ENCODE data around the gene HMGXB4.
"Not testable (repeated sequence)": the region's sequence is repeated elsewhere in the genome, so short reads cannot be mapped to it uniquely, and the experiment has no call there.

The HMGXB4 gene, protein sequence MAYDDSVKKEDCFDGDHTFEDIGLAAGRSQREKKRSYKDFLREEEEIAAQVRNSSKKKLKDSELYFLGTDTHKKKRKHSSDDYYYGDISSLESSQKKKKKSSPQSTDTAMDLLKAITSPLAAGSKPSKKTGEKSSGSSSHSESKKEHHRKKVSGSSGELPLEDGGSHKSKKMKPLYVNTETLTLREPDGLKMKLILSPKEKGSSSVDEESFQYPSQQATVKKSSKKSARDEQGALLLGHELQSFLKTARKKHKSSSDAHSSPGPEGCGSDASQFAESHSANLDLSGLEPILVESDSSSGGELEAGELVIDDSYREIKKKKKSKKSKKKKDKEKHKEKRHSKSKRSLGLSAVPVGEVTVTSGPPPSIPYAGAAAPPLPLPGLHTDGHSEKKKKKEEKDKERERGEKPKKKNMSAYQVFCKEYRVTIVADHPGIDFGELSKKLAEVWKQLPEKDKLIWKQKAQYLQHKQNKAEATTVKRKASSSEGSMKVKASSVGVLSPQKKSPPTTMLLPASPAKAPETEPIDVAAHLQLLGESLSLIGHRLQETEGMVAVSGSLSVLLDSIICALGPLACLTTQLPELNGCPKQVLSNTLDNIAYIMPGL

DNA sequence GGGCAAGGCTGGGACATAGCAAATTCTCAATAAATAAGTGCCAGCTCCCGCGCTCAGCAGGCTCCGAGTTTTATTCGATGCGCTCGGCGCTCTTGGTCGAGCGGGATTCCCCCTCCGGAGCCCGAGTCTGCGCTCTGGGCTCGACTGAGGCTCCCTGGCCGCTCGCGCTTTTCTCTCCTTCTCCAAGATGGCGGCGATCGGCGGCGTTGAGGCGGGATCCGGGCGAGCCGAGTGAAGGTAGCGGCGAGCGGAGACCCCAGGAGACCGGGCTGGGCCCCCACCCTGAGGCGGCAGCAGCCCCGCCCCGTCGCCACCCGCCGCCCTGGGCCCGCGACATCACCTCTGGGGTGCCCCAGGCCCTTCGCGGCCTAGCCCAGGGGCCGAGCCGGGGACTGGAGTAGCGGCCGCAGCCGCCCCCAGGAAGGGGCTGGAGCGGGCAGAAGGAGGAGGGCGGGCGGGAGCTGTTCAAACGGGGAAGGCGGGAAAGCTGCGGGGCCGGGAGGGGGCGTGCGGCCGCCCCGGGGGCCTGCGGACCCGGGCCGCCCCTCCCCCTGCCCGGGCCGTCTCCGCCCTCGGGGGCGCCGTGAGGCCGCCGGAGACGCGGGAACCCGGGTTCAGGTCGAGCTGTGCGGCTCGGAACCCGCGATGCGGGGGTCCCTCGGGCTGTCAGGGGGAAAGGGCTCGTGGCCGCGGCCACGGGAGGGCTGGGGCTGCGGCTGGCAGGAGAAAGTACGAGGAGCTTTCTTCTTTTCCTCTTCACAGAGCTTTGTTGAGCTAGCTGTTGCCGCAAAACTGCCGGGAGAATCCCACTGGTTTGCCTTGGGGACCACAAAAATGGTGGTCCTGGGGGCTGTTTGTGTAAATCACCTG is at the start of gene HMGXB4:
Gene HMGXB4, plus strand, starts transcription at position 173 of the 870 bp plus-strand sequence. CDS start 4,898 bp downstream, outside the sequence.
- DNase-seq = peak; percentile 53 to 92

DNA sequence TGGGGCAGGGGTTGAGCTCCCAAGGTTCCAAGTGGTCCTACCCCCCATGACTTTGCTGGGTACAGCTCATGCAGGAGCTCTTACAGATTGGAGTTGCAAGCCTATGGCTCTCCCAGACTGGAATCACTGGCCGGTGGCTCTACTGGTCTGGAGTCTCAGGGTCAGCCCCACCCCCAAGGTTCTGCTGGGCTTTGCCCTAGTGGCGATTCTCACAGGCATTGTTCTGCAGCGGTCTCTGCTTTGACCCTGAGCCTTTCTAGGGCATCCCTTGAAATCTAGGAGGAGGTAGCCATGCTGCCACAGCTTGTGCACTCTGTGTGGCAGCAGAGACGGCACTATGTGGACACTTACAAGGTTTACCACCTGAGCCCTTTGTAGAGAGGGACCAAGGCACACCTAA is 49.3 kb upstream of the HMGXB4 start:
- DNase-seq = no peak

DNA sequence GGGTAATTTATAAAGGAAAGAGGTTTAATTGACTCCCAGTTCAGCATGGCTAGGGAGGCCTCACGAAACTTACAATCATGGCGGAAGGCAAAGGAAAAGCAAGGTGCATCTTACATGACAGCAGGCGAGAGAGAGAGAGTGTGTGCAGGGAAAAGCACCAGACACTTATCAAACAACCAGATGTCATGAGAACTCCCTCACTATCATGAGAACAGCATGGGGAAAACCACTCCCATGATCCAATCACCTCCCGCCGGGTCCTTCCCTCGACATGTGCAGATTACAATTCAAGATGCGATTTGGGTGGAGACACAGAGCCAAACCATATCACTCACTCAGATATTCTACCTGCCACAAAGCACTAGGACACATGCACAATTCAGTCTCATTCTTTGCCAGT is 48.1 kb upstream of the HMGXB4 start:
- no peak for DNase-seq

DNA sequence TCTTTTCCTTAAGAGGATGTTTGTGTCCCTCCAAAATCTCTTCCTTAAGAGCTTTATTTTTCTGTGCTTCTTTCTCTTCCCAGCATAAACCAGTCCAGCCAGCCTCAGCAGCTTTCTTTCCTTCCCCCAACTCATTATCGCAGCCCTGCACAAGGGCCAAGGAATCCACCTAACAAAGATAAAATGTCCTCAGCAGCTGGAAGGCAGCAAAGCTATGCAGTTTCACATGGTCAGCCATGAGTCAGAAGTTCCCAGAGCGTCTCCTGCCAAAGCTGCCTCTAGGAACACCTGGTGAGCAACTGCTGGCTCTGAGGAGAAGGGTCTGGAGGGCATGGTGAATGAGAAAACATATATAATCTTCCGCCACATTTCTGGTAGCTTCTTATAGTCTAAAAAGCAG is 45.3 kb upstream of the HMGXB4 start:
- no peak for DNase-seq

DNA sequence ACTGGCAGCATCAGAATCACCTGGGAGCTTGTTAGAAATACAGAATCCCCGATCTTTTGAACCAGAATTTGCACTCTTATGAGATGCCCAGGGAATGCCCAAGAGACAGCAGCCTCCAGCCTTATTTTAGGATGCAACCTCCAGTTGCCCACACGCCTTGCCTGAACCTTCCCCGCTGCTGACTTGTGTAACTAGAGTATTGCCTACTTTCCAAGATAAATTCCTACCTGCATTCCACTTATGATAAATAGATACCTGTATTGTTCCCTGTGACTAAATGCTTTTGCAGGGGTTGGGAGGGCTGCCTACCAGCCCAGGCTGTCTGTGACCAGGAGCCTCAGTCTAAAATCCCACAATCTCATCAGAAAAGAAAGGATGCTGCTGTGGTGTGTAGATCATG is 44.3 kb upstream of the HMGXB4 start:
- DNase-seq = no peak

DNA sequence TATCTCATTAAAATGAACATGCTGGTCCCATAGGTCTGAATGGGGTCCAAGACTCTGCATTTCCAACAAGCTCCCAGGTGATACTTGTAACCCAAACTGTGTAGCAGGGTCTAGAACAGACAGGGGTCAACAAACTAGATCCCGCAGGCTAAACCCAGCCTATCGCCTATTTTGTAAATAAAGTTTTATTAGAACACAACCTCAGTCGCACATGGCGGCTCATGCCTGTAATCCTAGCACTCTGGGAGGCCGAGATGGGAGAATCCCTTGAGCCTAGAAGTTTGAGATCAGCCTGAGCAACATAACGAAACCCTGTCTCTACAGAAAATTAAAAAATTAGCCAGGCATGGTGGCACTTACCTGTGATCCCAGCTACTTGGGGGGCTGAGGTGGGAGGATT is 42.3 kb upstream of the HMGXB4 start:
- no peak for DNase-seq

DNA sequence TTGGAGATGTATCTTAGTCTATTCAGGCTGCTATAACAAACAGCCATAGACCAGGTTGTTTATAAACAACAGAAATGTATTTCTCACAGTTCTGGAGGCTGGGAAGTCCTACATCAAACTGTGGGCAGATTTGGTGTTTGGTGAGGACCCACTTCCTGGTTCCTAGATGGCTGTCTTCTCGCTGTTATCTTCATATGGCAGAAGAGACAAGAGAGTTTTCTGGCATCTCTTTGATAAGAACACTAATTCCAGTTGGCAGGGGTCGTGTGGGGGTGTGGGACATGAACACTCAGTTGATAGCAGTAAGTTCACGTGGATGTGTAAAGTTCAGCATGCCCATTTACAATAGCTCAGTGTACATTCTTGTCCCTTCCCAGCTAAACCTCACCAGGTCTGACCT is 41.3 kb upstream of the HMGXB4 start:
- DNase-seq = no peak

DNA sequence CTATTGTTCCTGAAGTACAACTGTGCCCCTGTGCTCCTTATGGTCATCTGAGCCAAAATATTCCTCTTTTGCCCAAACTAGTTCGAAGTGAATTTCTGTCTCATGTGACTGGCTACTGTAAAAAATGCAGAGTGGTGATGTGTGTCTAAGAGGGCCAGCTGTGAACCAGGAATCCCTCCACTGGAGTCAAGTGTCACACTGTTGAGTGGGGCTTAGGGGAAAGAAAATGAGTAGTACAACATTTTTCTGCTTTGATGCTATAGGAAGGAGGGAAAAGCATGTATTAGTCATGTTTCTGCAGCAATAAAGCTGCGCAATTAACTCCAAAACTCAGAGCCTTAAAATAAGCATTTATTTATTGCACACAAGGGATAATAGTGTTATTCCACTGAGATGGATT is 39.8 kb upstream of the HMGXB4 start:
- no peak for DNase-seq

DNA sequence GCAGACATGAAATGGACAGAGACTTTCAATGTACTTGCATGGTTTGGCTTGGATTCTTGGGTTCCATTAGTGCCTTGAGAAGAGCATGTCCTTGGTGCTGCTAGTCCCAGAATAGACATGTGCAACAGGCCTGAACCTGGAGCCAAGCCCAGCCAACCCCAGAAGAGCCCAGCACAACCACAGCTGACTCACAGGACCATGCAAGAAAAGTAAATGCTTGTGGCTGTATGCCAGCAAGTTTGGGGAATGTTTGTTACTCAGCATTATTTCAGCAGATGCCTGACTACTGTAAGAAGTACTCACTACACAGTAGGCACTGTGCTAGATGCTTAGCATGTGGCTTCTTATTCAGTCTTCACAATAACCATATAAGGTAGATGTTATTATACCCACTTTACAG is 39.2 kb upstream of the HMGXB4 start:
- DNase-seq = no peak

DNA sequence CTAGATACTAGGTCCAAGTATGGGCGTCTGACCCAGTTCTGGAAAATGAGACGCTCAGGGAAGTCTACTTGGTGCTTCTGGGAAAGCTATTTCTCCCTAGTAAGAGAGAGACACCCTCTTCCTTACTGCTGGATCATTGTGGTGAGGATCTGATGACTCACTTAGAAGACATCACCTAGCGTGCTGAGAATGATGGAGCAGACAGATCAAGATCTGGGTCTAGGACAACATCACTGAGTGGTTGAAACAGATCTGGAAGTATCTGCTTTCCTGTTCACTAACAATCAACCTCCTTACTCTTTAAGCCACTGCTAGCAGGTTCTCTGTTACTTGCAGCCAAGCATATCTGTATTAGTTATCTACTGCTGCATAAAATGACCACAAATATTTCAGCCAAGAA is 38.3 kb upstream of the HMGXB4 start:
- no peak for DNase-seq

DNA sequence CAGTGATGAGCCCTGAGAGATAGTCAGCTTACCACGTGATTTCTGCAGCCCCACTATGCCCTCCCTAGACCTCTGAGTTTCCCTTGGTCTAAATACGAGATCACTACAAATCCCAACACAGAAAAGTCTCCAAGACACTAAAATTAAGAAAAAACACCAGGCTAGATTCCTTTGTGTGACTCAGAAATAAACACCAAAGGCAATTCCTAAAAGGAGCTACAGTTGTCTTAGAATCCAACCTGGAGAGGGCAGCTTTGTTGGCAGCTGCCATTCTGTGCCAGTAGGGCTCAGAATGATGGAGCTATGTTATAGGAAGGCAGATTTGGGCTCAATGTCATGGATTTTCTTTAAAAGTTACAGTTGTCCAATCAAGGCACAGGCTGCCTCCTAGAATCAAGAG is 37.1 kb upstream of the HMGXB4 start:
- no peak for DNase-seq

DNA sequence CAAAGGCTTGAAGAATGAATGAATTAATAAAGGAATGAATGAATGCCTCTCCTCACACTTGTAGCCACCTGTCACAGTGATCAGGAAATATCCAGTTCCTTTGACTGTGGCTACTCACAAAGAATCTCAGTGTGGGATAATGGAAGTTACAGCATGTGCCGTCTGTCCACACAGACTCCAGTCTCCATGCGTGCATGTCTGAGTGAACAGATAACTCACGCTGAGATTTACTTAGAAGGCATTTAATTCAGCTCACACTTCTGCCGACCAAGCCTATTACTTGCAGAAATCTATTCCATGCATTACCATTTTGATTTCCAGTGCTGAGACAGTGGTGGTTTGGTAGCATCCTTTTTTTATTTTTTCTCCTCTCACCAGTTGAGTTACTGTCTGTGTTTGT is 32.3 kb upstream of the HMGXB4 start:
- no peak for DNase-seq

DNA sequence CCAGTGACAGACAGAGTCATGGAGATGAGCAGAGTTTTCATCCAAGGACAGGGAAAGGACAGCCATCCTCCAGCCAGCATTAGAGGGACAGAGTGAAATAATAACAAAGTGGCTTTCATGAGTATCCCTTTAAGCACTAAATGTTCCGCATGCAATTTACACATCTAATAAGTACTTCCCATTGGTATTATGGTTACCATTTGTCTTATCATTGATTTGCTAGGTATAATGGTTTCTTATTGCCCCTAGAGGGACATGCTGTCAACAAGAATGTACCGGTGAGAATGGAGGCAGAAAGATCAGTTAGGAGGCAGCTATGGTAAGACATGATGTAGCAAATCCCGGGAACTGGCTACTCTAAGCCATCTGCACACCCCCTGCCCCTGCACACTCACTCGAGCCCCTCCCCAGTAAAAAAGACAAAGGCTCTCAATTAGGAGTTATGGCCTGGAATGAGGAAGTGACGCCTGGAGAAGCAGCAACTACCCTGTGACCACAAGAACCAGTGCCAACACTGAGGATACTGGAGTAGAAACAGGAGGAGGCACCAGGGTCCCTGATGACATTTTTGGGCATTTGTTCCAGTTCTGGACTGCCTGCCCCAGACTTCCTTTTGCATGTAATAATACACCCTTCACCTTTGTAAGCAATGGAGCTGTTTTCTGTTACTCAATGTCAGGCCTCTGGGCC is 30.2 kb upstream of the HMGXB4 start:
- no peak for DNase-seq

DNA sequence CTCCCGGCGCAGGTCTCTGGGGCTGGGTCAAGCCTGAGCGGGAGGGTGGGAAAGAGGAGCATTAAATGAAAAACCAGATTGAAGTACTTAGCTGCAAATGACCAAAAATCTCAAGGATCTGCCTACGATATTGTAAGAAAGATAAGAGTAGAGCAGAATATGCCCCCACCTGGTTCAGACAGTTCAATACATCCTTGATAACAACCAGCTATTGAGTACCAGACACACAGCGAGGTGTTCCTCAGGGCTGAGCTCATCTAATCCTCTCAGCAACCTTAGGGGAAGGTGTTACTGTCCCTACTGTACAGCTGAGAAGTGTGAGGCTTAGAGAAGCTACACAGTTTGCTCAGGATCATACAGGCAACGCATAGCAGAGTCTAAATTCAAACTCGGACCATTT is 27.4 kb upstream of the HMGXB4 start:
- DNase-seq = no peak

DNA sequence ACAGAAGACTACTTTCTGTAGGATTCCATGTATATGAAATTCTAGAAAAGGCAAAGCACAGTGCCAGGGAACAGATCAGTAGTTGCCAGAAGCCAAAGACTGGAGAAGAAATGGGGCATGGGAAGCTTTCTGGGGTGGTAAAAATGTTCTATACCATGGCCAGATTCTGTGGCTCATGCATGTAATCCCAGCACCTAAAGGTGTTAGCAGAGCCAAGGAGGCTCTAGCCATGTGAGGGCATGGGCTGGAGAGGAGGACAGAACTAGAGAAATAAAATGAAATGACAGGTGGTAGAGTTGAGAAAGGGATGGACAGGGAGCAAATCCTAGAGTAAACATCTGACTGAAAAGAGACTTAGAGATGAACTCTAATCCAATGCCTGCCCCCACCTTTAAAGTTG is 26.9 kb upstream of the HMGXB4 start:
- DNase-seq = no peak

DNA sequence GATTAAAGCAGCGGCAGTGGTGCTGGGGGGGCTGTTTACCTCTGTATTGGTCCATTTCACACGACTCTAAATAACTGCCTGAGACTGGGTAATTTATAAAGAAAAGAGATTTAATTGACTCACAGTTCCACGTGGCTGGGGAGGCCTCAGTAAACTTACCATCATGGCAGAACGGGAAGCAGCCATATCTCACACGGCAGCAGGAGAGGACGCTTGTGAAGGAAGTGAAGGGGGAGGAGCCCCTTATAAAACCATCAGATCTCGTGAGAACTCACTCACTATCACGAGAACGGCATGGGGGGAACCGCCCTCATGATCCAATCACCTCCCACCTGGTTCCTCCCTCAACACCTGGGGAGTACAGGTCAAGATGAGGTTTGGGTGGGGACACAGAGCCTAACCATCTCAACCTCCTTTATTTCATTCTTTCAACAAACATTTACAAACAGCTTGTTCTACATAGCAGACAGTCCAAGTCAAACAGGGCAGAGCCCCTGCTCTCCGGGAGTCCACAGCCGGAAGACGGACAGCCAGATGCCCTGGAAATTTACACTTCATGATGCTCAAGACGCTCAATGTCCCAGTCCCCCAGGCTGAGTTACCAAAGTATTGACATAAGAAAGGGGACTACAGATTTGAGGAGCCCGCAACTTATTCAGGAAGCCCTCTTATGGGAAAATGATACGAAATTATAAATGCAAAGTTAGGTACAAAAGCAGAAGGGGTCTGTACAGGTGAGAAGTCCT is 26.3 kb upstream of the HMGXB4 start:
- DNase-seq = no peak

DNA sequence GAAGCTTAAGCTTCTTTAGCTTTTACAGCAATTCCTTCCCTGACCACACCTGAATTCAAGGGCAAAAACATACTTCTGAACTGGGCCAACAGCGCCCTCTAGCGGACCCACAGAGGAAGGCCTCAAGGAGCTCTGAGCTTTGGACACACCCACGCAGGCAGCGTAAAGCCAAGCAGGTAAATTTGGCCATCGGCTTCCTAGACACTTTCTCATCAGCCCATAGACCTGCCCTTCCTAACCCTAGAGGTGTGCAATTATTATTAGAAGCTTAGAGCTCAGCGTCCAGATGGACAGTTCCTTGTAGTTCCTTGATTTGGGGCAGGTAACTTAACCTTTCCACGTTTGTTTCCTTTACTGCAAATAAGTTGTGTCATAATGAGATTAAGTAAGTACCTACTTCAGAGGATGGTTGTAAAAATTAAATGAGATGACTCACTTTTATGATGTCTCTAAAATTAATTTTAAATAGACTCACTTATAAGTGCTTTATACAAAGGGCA is 25.7 kb upstream of the HMGXB4 start:
- DNase-seq = peak; percentile 27 to 80

DNA sequence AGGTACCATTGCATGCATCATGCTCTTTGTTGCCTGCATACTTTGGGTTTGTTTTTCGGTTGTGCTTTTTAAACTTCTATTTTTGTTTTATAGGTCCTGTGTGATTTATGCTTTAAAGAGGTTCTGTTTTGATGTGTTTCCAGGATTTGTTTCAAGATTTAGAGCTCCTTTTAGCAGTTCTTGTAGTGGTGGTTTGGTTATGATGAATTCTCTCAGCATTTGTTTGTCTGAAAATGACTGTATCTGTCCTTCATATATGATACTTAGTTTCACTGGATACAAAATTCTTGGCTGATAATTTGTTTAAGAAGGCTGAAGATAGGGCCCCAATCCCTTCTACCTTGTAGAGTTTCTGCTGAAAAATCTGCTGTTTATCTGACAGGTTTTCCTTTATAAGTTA is 18.5 kb upstream of the HMGXB4 start:
- not testable (repeated sequence) for DNase-seq

DNA sequence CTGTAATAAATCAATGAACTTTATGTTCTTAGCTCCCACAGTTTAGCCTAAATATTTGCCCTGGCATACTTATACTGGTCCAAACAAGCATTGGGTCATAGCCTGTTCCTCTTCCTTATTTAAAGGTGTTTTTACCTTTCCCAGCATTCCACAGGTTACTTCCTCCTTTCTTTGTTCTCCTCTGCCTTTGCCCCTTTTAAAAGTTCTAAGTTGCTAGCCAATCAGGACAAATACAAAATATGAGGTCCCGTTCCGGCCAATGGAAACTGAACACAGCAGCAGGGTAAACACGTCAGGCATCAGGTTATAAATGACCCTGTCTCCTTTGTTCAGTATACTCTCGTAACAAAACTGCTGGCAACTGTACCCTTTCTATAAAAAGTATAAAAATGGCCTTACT is 12.8 kb upstream of the HMGXB4 start:
- not testable (repeated sequence) for DNase-seq

DNA sequence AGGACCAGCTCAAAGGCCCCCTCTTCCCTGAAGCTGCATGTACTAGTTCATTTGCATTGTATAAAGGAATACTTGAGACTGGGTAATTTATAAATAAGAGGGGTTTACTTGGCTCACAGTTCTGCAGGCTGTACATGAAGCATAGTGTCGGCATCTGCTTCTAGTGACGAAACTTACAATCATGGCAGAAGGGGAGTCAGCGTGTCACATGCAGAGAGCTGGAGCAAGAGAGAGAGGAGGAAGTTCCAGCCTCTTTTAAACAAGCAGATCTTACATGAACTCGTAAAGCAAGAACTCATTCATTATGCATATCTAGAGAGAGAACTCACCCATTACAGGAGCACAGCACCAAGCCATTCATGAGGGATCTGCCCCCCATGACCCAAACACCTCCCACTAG is 7.1 kb upstream of the HMGXB4 start:
- no peak for DNase-seq

DNA sequence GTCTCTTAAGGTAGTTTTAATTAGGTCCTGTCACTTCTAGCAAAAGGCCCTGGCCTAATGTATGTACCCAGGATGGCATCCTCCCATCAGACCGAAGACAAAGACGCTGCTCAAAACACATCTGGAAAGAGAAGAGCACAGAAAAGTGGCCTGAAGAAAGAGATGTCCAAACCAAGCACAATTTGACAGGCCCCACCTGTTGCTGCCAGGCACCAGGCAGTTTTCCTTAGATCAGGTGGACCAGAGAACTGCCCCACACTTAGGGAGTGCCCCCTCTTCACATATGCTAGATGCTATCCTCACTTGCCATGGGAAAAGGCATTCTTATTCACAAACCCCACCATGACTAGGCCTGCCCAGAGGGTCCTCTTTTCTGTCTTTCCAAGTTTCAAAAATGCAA is 3.3 kb upstream of the HMGXB4 start:
- no peak for DNase-seq

DNA sequence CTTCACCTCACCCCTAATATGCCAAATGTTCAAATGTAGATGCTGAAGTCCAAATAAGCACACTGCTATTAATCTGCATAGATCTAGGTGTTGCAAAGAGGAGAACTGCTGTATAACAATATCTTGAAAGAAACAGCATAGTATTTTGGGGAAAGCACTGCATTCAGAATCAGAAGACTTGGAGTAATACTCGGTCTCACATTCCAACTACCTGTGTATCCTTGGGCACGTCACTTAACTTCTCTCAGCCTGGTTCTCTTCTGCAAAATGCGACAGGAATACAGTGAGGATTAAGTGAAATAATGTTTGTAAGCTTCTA is 332 bp upstream of the HMGXB4 start:
- no peak for DNase-seq

Data from NCI-H526 (cell line).